Liver (tissue), 3 donors: ENCODE results near the gene MKI67.

Experiments
- CTCF ChIP-seq: fragments of 150-350 bp; IDR thresholded peaks from 2 replicates; pipeline ENCODE4 v1.5.1; 2017; ENCODE audit warnings: improper control_type of control experiment, low read depth, low read length; ENCODE audit not compliant: missing input control
- EGR1 ChIP-seq, 2 donors: IDR thresholded peaks; 2 replicates each; pipeline ENCODE4 v1.6.1; 2016 to 2018; ENCODE audit warnings: antibody characterized with exemption in 2 of 2, low read depth in 2 of 2
- FOXA1 ChIP-seq: IDR thresholded peaks from 2 replicates; pipeline ENCODE4 v1.6.1; 2016; ENCODE audit warnings: antibody characterized with exemption
- GABPA ChIP-seq, 2 donors: IDR thresholded peaks in 1 of 2; conservative IDR thresholded peaks in 1 of 2; 2 replicates each; pipeline ENCODE4 v1.6.1; 2016; ENCODE audit warnings: antibody characterized with exemption in 2 of 2, mild to moderate bottlenecking in 1 of 2, moderate library complexity in 1 of 2
- JUND ChIP-seq, 2 donors: IDR thresholded peaks; 2 replicates each; pipeline ENCODE4 v1.6.1; 2016; ENCODE audit warnings: antibody characterized with exemption in 2 of 2
- MAX ChIP-seq: IDR thresholded peaks from 2 replicates; pipeline ENCODE4 v1.6.1; 2016; ENCODE audit warnings: antibody characterized with exemption
- RAD21 ChIP-seq, 2 donors: IDR thresholded peaks; 2 replicates each; pipeline ENCODE4 v1.6.1; 2016; ENCODE audit warnings: antibody characterized with exemption in 2 of 2, mild to moderate bottlenecking in 2 of 2
- REST ChIP-seq: IDR thresholded peaks from 2 replicates; pipeline ENCODE4 v1.6.1; 2016; ENCODE audit warnings: antibody characterized with exemption, mild to moderate bottlenecking
- RXRA ChIP-seq, 2 donors: IDR thresholded peaks; 2 replicates each; pipeline ENCODE4 v1.6.1; 2017 to 2018; ENCODE audit warnings: antibody characterized with exemption in 2 of 2, mild to moderate bottlenecking in 1 of 2
- TAF1 ChIP-seq: conservative IDR thresholded peaks from 2 replicates; pipeline ENCODE4 v1.6.1; 2016; ENCODE audit warnings: antibody characterized with exemption, mild to moderate bottlenecking
- donor health status: healthy.
- donor health status: healthy.

- no peak for TF ChIP-seq CTCF
- no peak for TF ChIP-seq REST
- TF ChIP-seq MAX = no peak
- TF ChIP-seq GABPA (IDR thresholded peaks at IDR 0.05 in 1 of 2, conservative IDR thresholded peaks at IDR 0.05 in 1 of 2) = no peak
- no peak for TF ChIP-seq RAD21 (IDR thresholded peaks at IDR 0.05)
- no peak for TF ChIP-seq TAF1
- TF ChIP-seq FOXA1 = no peak
- no peak for TF ChIP-seq RXRA (IDR thresholded peaks at IDR 0.05)
- no peak for TF ChIP-seq JUND (IDR thresholded peaks at IDR 0.05)
- no peak for TF ChIP-seq EGR1 (IDR thresholded peaks at IDR 0.05; ENCODE audit: low read depth in 2 of 2)
Measured at GRCh38 chr10:128111696-128112095, 14.5 kb downstream of the MKI67 start.
